Neuronal stem cell (in vitro differentiated cells): Measurements from ENCODE around the gene TTBK1.

Source experiments
- DNase-seq: peaks from one replicate; pipeline ENCODE4 v3.0.0-alpha.2; 2013; ENCODE audit warnings: low spot score
- H2AFZ ChIP-seq: one replicate; pipeline ENCODE4 v1.6.1; 2013; ENCODE audit warnings: mild to moderate bottlenecking, low read length, inconsistent platforms
- H2AK5ac ChIP-seq: 2 replicates; pipeline ENCODE4 v1.6.1; 2013; ENCODE audit warnings: low read depth, mild to moderate bottlenecking, inconsistent platforms, low read length, moderate library complexity, mixed read lengths
- H2BK120ac ChIP-seq: 2 replicates; pipeline ENCODE4 v1.6.1; 2013; ENCODE audit warnings: low read depth, mild to moderate bottlenecking, inconsistent platforms, low read length, moderate library complexity, mixed read lengths
- H2BK12ac ChIP-seq: one replicate; pipeline ENCODE4 v1.6.1; 2013; ENCODE audit warnings: low read length, inconsistent platforms
- H2BK15ac ChIP-seq: 2 replicates; pipeline ENCODE4 v1.6.1; 2013; ENCODE audit warnings: mild to moderate bottlenecking, low read length, inconsistent platforms, mixed read lengths
- H2BK5ac ChIP-seq: one replicate; pipeline ENCODE4 v1.6.1; 2013; ENCODE audit warnings: inconsistent platforms, mild to moderate bottlenecking, low read length, moderate library complexity
- H3K14ac ChIP-seq: one replicate; pipeline ENCODE4 v1.6.1; 2013; ENCODE audit warnings: low read length, inconsistent platforms
- H3K18ac ChIP-seq: 2 replicates; pipeline ENCODE4 v1.6.1; 2013; ENCODE audit warnings: low read length, inconsistent platforms
- H3K23ac ChIP-seq: 2 replicates; pipeline ENCODE4 v1.6.1; 2013; ENCODE audit warnings: low read depth, mild to moderate bottlenecking, mixed read lengths, low read length, inconsistent platforms; ENCODE audit not compliant: poor library complexity
- H3K27ac ChIP-seq: replicated peaks from 3 replicates; pipeline ENCODE4 v1.5.1; 2013; ENCODE audit warnings: low read length, inconsistent platforms
- H3K27me3 ChIP-seq, 3 experiments: 2 replicates each; pipeline ENCODE4 v1.6.1; 2013; ENCODE audit warnings: low read length in 3 of 3, mild to moderate bottlenecking in 2 of 3, inconsistent platforms in 1 of 3, low read depth in 1 of 3, mixed read lengths in 1 of 3, moderate library complexity in 1 of 3; ENCODE audit not compliant: control insufficient read depth in 3 of 3, insufficient read depth in 3 of 3
- H3K36me3 ChIP-seq, 2 donors: replicated peaks in 1 of 2; 2 replicates each; pipeline ENCODE4 v1.6.1; 2013; ENCODE audit warnings: low read length in 2 of 2; ENCODE audit not compliant: control insufficient read depth in 2 of 2, insufficient read depth in 2 of 2
- H3K4ac ChIP-seq: 2 replicates; pipeline ENCODE4 v1.6.1; 2013; ENCODE audit warnings: inconsistent platforms, mild to moderate bottlenecking, low read length, moderate library complexity
- H3K4me1 ChIP-seq, 2 donors: 1 replicate in 1 of 2; 2 replicates in 1 of 2; pipeline ENCODE4 v1.6.1; 2013; ENCODE audit warnings: low read length in 2 of 2, low read depth in 1 of 2; ENCODE audit not compliant: control insufficient read depth in 2 of 2, insufficient read depth in 1 of 2
- H3K4me2 ChIP-seq: one replicate; pipeline ENCODE4 v1.6.1; 2013; ENCODE audit warnings: mild to moderate bottlenecking, low read length, inconsistent platforms; ENCODE audit not compliant: insufficient read depth, poor library complexity, severe bottlenecking
- H3K4me3 ChIP-seq, 2 donors: 2 replicates each; pipeline ENCODE4 v1.5.1; 2013; ENCODE audit warnings: low read length in 2 of 2, mild to moderate bottlenecking in 2 of 2, inconsistent platforms in 1 of 2, moderate library complexity in 1 of 2
- H3K79me1 ChIP-seq: one replicate; pipeline ENCODE4 v1.6.1; 2013; ENCODE audit warnings: low read depth, mild to moderate bottlenecking, inconsistent platforms, low read length, moderate library complexity
- H3K9ac ChIP-seq: one replicate; pipeline ENCODE4 v1.6.1; 2013; ENCODE audit warnings: mild to moderate bottlenecking, low read depth, low read length, inconsistent platforms; ENCODE audit not compliant: poor library complexity
- H3K9me3 ChIP-seq, 2 donors: replicated peaks in 1 of 2; 2 replicates each; pipeline versions ENCODE3 to v1.6.1; 2013; ENCODE audit warnings: low read length in 2 of 2, mild to moderate bottlenecking in 2 of 2, inconsistent platforms in 1 of 2, low read depth in 1 of 2, mixed read lengths in 1 of 2, moderate library complexity in 1 of 2; ENCODE audit not compliant: control insufficient read depth in 2 of 2, insufficient read depth in 1 of 2
- H4K8ac ChIP-seq: one replicate; pipeline ENCODE4 v1.6.1; 2013; ENCODE audit warnings: low read depth, mild to moderate bottlenecking, inconsistent platforms, low read length, moderate library complexity
- H4K91ac ChIP-seq: one replicate; pipeline ENCODE4 v1.6.1; 2013; ENCODE audit warnings: low read length, low read depth, mild to moderate bottlenecking, inconsistent platforms; ENCODE audit not compliant: poor library complexity
- WGBS, 2 donors: extraction: QIAGEN DNeasy Blood & Tissue Kit; methylation state at CpG; one replicate each; pipeline ENCODE4 v1.1.7; 2013; ENCODE audit warnings: missing lambda C conversion rate in 2 of 2, mixed read lengths in 1 of 2; ENCODE audit not compliant: insufficient read length in 2 of 2, insufficient replicate concordance in 1 of 2; ENCODE audit errors: extremely low coverage in 2 of 2; 5-methylcytosine and 5-hydroxymethylcytosine counted together

Gene TTBK1

GRCh38 chr6:43308990-43309477 lies 65.8 kb downstream of the TTBK1 start:
- peaks cover 0 to 50% (median 4%) of the 10 kb centered on the region in 3 experiments for H3K27me3 ChIP-seq
- peak overlapping the region; percentile 73 for H3K9ac ChIP-seq
- H2BK120ac ChIP-seq: no peak overlapping the region
- H3K4me3 ChIP-seq: peak overlapping the region in 1 of 2 donors; percentile 82
- no peak overlapping the region for H4K8ac ChIP-seq
- peak overlapping the region; percentile 26 for H4K91ac ChIP-seq
- no peak overlapping the region for H3K14ac ChIP-seq
- no peak overlapping the region for H2BK15ac ChIP-seq
- peak overlapping the region; percentile 84 for H3K4ac ChIP-seq
- H3K36me3 ChIP-seq: no peaks in the 10 kb centered on the region
- peak overlapping the region; percentile 86 for H3K18ac ChIP-seq
- no CpG with 5 or more reads among the region's 9 CpGs for WGBS, 2 donors
- H3K9me3 ChIP-seq: no peaks in the 10 kb centered on the region
- H3K4me2 ChIP-seq: peak overlapping the region; percentile 79
- peak overlapping the region; percentile 86 for H2AFZ ChIP-seq
- H3K27ac ChIP-seq: no peak overlapping the region
- peak overlapping the region; percentile 6 for H2AK5ac ChIP-seq
- no peak for DNase-seq
- peaks cover 0 to 17% of the 10 kb centered on the region in 2 donors for H3K4me1 ChIP-seq
- peaks cover 2% of the 10 kb centered on the region for H3K79me1 ChIP-seq
- peak overlapping the region; percentile 87 for H3K23ac ChIP-seq
- H2BK12ac ChIP-seq: no peak overlapping the region
- H2BK5ac ChIP-seq: no peak overlapping the region

- H3K4ac ChIP-seq: no peak overlapping the region
- H3K9me3 ChIP-seq: no peaks in the 10 kb centered on the region
- H3K23ac ChIP-seq: no peak overlapping the region
- peaks cover 2% of the 10 kb centered on the region for H3K79me1 ChIP-seq
- no CpG with 5 or more reads among the region's 2 CpGs for WGBS, 2 donors
- H3K4me2 ChIP-seq: no peak overlapping the region
- no peak overlapping the region for H2AFZ ChIP-seq
- no peak overlapping the region for H2BK12ac ChIP-seq
- no peak overlapping the region for H3K9ac ChIP-seq
- H3K4me3 ChIP-seq: no peak overlapping the region
- H2BK5ac ChIP-seq: no peak overlapping the region
- H2BK120ac ChIP-seq: no peak overlapping the region
- H2BK15ac ChIP-seq: no peak overlapping the region
- no peak for DNase-seq
- H4K8ac ChIP-seq: no peak overlapping the region
- no peaks in the 10 kb centered on the region for H3K36me3 ChIP-seq
- H2AK5ac ChIP-seq: no peak overlapping the region
- H3K18ac ChIP-seq: no peak overlapping the region
- H3K4me1 ChIP-seq: peaks cover 0 to 17% of the 10 kb centered on the region in 2 donors
- H3K27ac ChIP-seq: no peak overlapping the region
- H3K14ac ChIP-seq: no peak overlapping the region
- peaks cover 0 to 43% (median 4%) of the 10 kb centered on the region in 3 experiments for H3K27me3 ChIP-seq
- H4K91ac ChIP-seq: no peak overlapping the region
Measured at GRCh38 chr6:43310134-43310533, 66.9 kb downstream of the TTBK1 start.

GRCh38 chr6:43310624-43311023 lies 67.3 kb downstream of the TTBK1 start:
- H4K8ac ChIP-seq: no peak overlapping the region
- no peak overlapping the region for H2BK15ac ChIP-seq
- H3K14ac ChIP-seq: no peak overlapping the region
- no peak overlapping the region for H4K91ac ChIP-seq
- no peak overlapping the region for H3K4me2 ChIP-seq
- no peak for DNase-seq
- H3K27ac ChIP-seq: no peak overlapping the region
- no peak overlapping the region for H3K4ac ChIP-seq
- H3K4me1 ChIP-seq: peaks cover 0 to 17% of the 10 kb centered on the region in 2 donors
- peaks cover 2% of the 10 kb centered on the region for H3K79me1 ChIP-seq
- H3K23ac ChIP-seq: no peak overlapping the region
- no peak overlapping the region for H2BK5ac ChIP-seq
- peaks cover 0 to 40% (median 4%) of the 10 kb centered on the region in 3 experiments for H3K27me3 ChIP-seq
- H3K36me3 ChIP-seq: no peaks in the 10 kb centered on the region
- no peak overlapping the region for H3K9ac ChIP-seq
- H2AK5ac ChIP-seq: no peak overlapping the region
- no peak overlapping the region for H3K4me3 ChIP-seq
- no peak overlapping the region for H2BK12ac ChIP-seq
- H3K18ac ChIP-seq: no peak overlapping the region
- H2BK120ac ChIP-seq: no peak overlapping the region
- no peak overlapping the region for H2AFZ ChIP-seq
- no peaks in the 10 kb centered on the region for H3K9me3 ChIP-seq

GRCh38 chr6:43311666-43312065 lies 68.4 kb downstream of the TTBK1 start:
- H3K4me1 ChIP-seq: peaks cover 0 to 17% of the 10 kb centered on the region in 2 donors
- no peak overlapping the region for H2BK15ac ChIP-seq
- no peak overlapping the region for H4K8ac ChIP-seq
- no peak for DNase-seq
- H2AK5ac ChIP-seq: no peak overlapping the region
- H3K18ac ChIP-seq: no peak overlapping the region
- H3K14ac ChIP-seq: no peak overlapping the region
- H3K9ac ChIP-seq: no peak overlapping the region
- H3K23ac ChIP-seq: no peak overlapping the region
- H3K4me2 ChIP-seq: no peak overlapping the region
- no peak overlapping the region for H2BK120ac ChIP-seq
- H3K4me3 ChIP-seq: no peak overlapping the region
- WGBS, 2 donors: no CpG with 5 or more reads among the region's 3 CpGs
- H3K79me1 ChIP-seq: peaks cover 2% of the 10 kb centered on the region
- no peak overlapping the region for H2BK5ac ChIP-seq
- no peak overlapping the region for H4K91ac ChIP-seq
- H2BK12ac ChIP-seq: no peak overlapping the region
- H3K36me3 ChIP-seq: no peaks in the 10 kb centered on the region
- peaks cover 0 to 31% (median 4%) of the 10 kb centered on the region in 3 experiments for H3K27me3 ChIP-seq
- no peak overlapping the region for H2AFZ ChIP-seq
- no peak overlapping the region for H3K4ac ChIP-seq
- H3K9me3 ChIP-seq: no peaks in the 10 kb centered on the region
- H3K27ac ChIP-seq: no peak overlapping the region
